Keratinocyte (primary cell): ENCODE measurements around the gene MICAL3.

Source experiments
- EZH2 ChIP-seq: IDR thresholded peaks from one replicate; pipeline ENCODE4 v1.6.1; 2012; ENCODE audit warnings: inconsistent platforms, mild to moderate bottlenecking, low read length, moderate library complexity
- TF ChIP-seq, protein P1 (sequence below), 3 experiments: IDR thresholded peaks in 1 of 3; conservative IDR thresholded peaks in 1 of 3; optimal IDR thresholded peaks in 1 of 3; 2 replicates in 2 of 3; 3 replicates in 1 of 3; pipeline versions ENCODE3 to v1.5.1; 2011; ENCODE audit warnings: low read length in 3 of 3, mild to moderate bottlenecking in 3 of 3, moderate library complexity in 2 of 3, control low read depth in 1 of 3, inconsistent platforms in 1 of 3; ENCODE audit not compliant: insufficient read depth in 2 of 3; ENCODE audit errors: extremely low read depth in 1 of 3

DNA sequence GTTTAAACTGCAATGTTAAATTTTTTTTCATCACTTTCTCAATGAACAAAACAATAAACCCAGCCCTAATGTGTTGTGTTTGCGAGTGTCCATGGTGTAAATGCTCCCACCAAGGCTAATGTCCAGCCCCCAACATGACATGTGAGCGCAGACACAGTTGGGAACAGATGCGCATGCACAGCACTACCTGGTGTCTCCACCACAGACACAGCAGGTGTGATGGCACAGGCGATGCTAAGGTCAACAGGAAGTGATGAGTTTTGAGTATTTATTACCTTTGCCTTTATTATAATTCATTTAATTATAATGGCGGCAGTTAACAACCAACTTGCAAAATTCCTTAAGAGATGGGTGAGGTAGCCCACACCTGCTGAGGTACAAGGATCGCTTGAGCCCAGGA lies 42.9 kb downstream of the MICAL3 start:
- TF ChIP-seq, protein P1, sequence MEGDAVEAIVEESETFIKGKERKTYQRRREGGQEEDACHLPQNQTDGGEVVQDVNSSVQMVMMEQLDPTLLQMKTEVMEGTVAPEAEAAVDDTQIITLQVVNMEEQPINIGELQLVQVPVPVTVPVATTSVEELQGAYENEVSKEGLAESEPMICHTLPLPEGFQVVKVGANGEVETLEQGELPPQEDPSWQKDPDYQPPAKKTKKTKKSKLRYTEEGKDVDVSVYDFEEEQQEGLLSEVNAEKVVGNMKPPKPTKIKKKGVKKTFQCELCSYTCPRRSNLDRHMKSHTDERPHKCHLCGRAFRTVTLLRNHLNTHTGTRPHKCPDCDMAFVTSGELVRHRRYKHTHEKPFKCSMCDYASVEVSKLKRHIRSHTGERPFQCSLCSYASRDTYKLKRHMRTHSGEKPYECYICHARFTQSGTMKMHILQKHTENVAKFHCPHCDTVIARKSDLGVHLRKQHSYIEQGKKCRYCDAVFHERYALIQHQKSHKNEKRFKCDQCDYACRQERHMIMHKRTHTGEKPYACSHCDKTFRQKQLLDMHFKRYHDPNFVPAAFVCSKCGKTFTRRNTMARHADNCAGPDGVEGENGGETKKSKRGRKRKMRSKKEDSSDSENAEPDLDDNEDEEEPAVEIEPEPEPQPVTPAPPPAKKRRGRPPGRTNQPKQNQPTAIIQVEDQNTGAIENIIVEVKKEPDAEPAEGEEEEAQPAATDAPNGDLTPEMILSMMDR (optimal IDR thresholded peaks at IDR 0.05 in 1 of 3, IDR thresholded peaks at IDR 0.05 in 1 of 3, conservative IDR thresholded peaks at IDR 0.05 in 1 of 3; ENCODE audit: extremely low read depth in 1 of 3, insufficient read depth in 2 of 3, low read length in 3 of 3): no peak
- no peak for TF ChIP-seq EZH2
